Pons (tissue), 1 donor: Measurements from ENCODE around the gene SGSM1.

Source experiments
- DNase-seq: peaks from one replicate; pipeline ENCODE4 v3.0.0-alpha.2; 2016; ENCODE audit warnings: low spot score

SGSM1 gene

DNA sequence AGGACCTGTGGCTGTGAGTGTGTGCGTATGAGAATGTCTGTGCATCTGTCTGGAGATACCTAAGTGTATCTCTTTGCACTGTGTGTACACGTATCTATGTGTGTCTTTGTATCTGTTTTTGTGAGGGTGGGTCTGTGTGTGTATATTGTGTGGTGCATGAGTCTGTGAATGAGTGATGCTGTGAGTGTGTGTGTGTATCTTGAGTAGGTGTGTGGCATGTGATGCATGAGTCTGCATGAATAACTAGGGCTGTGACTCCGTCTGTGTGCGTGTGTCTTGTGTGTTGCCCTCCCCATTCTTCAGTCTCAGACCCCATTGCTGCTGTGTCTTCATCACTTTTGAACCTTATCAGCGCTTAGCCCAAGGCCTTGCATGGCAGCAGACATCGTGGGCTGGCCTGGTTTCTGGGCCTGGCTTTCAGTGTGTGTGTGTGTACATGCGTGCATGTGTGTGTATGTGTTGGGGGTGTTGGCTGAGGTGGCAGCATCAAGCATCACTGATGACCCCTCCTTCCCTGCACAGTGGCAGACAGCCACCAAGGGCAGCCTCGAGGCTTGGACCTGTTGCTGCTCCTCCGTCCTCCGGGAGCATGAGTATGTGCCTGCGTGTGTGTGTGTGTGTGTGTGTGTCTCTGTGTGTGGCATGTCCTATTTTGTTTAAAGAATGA lies 1.4 kb downstream of the SGSM1 start:
- DNase-seq, result peak; percentile 45

DNA sequence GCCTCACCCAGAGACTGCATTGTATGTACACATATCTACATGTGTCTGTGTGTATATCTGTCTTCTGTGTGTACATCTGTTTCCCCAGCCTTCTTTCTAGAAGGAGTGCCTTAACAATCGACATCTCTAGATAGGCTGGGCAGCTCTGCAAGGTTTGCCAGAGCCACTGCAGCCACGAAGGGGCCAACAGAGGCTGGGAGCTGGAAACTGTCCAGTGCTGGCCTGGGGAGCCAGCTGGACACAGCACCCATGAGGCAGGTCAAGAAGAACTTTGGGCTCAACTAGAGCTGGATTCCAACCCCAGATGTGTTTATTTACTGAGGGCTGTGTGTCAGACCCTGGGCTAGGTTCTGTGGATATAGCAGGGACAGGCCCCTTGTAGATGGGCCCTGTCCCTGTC lies 3.3 kb downstream of the SGSM1 start:
- DNase-seq, result peak; percentile 67

- DNase-seq, result peak; percentile 92
These were observed 4.2 kb downstream of the SGSM1 start for GRCh38 chr22:24810043-24810749.

DNA sequence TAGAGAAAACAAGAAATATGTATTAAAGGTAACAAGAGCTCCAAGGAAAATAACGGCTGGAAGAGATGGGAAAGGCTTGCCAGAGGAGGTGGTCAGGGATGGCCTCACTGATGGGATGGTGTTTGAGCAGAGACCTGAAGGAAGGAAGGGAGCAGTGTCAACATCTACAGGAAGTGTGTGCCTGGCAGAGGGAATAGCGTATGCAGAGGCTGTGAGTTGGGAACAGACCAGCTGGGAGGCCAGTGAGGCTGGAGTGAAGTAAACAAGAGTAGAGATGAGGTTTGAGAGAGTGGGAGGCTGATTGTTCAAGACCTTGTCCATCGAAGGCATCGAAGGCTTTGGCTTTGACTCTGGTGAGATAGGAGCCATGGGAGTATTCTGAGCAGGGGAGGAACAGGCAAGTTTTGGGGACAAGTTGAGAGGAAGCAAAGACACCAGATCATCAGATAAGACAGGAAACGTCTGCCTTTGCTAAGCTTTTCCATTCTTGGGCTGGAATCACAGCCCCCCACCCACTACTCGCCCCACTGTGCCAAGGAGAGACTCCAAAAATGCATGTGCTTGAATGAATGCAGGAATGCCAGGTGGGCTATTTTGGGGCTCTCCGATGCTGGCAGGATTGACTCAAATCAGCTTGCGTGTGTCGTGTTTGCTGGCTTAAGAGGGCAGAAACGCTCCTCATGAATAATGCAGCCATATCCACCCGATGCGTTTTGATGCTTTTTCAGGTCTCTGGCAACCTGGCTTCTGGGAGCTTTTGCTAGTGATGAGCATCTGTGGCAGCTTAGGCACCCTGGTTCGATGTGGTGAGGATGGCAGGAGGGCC lies 7.2 kb downstream of the SGSM1 start:
- no peak for DNase-seq

GRCh38 chr22:24813861-24814770 lies 8.1 kb downstream of the SGSM1 start:
- peak; percentile 24 for DNase-seq

DNA sequence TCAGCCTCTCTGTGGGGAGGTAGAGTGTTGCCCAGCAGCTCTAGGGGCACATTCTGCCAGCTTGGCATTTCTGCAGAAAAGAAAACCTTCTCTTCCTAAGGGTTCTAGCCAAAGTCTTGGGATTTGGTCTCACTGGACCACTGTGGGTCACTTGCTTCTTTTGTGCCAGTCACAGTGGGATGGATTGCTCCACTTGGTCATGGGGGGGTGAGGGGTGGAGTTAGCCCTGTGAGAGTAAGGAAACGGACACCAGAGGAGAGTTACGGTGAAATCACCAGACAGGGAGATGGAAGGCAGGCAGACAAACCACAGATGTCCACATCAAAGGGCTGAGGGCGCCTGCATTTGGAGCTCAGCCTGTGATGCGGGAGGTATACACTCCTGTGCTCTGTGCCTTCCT lies 10.8 kb downstream of the SGSM1 start:
- peak; percentile 46 for DNase-seq

DNA sequence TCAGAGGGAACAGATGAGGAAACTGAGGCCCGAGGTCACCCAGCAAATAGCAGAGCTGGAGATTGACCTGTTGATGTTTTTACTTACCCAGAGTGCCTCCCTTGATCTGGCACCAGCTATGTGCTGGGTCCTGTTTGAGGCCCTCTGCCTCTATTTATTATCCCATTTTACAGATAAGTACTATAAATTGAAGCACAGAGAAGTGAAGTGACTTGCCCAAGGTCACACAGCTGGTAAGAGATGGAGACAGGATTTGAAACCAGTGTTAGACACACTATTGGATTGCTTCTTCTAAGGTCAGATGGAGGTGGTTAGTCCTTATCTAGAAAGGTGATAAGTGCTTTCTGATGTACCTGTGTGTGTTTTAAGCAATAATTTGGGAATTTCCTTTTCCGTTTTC lies 13.5 kb downstream of the SGSM1 start:
- no peak for DNase-seq

GRCh38 chr22:24819911-24820461 lies 14.0 kb downstream of the SGSM1 start:
- peak; percentile 18 for DNase-seq

DNA sequence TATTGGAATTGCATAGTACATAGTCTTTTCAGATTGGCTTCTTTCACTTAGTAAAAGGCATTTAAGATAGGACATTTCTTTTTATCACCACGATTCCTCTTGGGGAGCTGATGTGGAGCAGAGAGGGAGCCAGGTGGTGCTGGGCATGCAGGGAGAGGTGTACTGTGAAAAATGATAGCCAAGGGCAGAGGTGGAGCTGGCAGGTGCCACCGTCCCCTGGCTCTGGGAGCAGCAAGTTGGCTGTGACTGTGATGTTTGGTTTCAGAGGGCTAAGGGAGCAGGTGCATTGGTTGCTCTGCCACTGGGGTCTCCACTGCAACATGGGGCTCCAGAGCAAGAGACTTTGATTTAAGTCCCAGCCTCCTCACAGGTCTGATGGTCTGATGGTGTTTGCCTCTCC lies 16.5 kb downstream of the SGSM1 start:
- no peak for DNase-seq

- DNase-seq, result no peak
These were observed 17.8 kb downstream of the SGSM1 start for GRCh38 chr22:24823787-24824186.

- DNase-seq, result no peak
These were observed 18.2 kb downstream of the SGSM1 start for GRCh38 chr22:24824250-24824649.

DNA sequence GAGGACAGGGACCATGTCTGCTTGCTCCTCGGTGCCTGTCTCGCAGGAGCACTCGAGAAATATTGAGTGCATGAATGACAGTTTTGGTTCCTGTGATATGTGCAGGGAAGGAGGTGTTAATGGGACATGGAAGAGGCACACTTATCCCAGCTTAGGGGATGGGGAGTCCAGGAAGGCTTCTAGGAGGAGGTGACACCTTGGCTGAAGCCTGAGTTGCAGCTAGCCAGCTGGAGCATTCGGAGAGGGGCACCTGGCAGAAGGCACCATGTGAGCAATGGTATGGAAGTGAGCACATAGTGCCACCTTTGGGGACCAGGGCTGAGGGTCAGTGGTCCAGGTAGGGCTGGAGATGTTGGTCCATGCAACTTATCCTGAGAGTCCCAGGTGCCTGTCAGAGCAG lies 18.9 kb downstream of the SGSM1 start:
- no peak for DNase-seq

DNA sequence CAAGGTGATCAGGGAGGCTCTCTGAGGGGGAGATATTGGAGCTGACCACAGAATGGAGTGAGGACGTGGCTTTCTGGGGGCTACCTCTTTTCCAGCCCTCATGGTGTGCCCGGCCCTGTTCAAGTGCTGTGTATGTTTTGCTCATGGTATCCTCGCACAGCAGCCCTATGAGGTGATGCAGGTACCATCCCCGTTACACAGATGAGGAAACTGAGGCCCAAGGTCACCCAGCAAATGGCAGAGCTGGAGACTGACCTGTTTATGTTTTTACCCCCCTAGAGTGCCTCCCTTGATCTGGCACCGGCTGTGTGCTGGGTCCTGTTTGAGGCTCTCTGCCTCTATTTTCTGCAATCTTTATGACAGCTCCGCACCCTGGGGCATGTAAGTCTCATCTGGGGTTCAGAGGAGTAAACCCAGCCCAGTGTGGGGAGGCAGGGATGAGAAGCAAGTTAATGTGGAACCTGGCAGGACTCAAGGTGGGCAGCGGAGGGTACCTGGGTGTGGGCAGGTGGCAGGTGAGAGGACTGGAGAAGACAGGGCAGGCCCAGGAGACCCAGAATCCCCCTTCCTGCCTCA lies 20.8 kb downstream of the SGSM1 start:
- DNase-seq, result no peak

DNA sequence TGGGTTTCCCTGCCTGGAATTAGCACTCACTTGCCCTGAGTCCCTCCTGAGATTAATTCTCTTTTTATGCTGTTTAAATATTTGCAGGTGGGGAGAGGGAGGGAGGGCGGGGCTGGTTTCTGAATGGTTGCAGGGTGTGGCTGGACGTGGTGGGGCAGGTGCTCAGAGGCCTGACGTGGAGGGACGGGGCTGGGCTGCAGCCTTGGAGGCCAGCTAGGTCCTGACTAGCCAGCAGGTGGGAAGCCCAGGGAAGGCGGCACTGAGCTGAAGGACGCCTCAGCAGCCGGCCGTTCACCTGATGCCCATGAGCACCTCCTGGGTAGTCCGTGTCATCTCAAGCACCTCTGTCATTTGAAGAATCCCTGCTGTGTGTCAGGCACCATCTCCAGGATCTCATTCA lies 21.3 kb downstream of the SGSM1 start:
- no peak for DNase-seq

DNA sequence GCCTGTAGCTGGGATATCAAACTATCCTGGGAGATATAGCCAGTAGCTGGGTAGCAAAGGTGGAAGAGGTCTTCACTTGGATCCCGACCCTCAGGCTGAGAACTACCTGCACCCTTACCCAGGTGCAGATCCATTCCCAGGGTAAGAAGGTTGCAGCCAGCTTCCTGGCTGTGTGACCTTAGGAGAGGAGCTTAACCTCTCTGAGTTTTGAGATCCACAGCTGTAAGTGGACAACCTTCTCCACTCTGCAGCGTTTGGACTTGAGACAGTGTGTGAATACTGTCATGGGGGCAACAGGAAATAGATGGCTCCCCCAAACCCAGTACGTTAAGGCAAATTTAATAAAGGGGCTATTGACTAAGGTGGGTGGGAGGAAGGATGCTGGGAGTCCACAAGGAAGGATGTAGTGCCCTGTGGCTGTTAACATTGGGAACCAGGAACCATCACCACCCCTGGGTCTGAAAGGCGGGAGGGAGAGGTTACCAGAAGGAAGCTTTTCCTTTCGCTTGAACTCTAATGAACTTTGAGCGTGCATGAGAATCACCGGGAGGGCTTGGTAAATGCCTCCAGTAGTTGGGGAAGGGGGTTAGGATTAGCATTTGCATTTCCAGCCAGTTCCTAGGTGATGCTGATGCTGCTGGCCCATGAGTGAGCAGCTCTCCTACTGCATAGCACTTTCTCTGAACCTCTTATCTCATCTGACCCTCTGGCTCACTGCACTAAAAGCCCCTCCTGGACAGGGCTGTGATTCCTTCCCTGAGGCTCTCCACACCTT lies 24.4 kb downstream of the SGSM1 start:
- DNase-seq, result no peak

DNA sequence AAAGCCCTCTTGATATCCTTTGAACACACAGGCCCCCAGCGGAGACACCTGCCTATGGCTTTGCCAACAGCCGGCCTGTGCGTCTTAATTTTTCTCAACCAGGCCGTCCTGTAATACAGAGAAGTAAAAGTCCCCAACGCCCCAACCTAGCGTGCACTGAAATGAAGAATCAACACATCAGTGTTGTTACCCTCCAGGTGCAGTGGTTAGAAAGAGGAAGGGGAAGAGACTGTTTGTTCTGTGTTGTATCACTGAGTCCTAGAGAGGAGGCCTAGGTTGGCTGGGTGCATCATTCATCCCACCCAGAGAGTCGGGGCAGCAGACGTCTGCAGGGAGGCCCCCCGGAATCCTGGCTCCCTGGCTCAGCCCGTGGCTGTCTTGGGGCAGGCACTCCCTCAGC lies 25.7 kb downstream of the SGSM1 start:
- no peak for DNase-seq

DNA sequence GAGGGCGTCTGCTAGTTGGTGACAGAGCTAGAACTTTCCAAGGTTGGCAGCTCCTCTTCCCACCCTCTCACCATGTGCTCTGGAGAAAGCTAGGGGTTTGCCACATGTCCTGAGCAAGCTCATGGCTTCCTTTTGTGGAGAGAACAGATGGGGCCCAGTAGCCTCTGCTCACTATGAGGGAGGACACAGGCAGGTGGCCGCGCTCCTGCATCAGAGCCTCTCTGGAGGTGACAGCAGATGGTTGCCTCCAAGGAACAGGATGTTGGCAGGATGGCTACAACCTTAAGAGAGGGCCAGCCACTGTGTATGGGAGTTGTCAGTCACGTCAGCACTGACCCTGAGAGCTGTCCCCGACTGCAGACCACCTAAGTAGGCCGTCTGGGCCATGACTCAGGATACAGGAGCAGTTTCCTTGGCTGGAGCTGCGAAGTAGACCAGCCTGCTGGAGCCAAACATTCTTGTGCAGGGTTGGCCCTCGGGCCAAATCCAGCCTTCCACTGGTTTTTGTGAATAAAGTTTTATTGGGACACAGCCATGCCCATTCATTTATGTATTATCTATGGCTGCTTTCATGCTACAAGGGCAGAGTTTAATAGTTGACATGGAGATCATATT lies 28.0 kb downstream of the SGSM1 start:
- no peak for DNase-seq

- no peak for DNase-seq
These were observed 29.0 kb downstream of the SGSM1 start for GRCh38 chr22:24834845-24835570.

DNA sequence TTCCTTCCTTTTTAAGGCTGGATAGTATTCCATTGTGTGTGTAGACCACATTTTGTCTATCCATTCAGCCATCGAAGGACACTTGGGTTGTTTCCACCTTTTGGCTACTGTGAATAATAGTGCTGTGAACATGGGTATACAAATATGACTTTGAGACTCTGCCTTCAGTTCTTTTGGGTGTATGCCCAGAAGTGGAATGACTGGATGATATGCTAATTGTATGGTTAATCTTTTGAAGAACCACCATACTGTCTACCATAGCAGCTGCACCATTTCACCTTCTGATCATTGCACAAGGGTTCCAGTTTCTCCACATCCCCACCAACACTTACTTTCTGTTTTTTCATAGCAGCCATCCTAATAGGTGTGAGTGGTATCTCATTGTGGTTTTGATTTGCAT lies 30.3 kb downstream of the SGSM1 start:
- DNase-seq, result no peak
